Activated CD4-positive, alpha-beta memory T cell treated with anti-CD3 and anti-CD28 coated beads for 36 hours (primary cell): ENCODE data around the gene OR1L8. TPM values are rescaled to one million over a fixed set of nuclear protein-coding genes. Genes with fewer than 3 reads are reported as not detected.

Experiments used
- total RNA-seq, 2 experiments: library from RNA; stranded (reverse); gene quantifications; one replicate each; pipeline ENCODE4 v1.2.3, GENCODE V29; 2021

The OR1L8 gene
- total RNA-seq, 2 experiments from 2014 or later, result not detected

Other genes starting within 250 kb of the OR1L8 start
- gene PTGS1, start 212.4 kb downstream of the OR1L8 start, total RNA-seq, result under 1 TPM in 1 of 2 experiments, not detected in 1; 0.07 TPM
- not detected for gene OR1J1, start 105.5 kb downstream of the OR1L8 start, total RNA-seq
- not detected for gene OR1J2, start 72.6 kb downstream of the OR1L8 start, total RNA-seq
- gene OR1J4, start 64.2 kb downstream of the OR1L8 start, total RNA-seq, result not detected
- gene OR1N1, start 56.1 kb downstream of the OR1L8 start, total RNA-seq, result not detected
- not detected for gene OR1N2, start 30.3 kb downstream of the OR1L8 start, total RNA-seq
- not detected for gene OR1Q1, start 31.4 kb upstream of the OR1L8 start, total RNA-seq
- not detected for gene OR1B1, start 74.2 kb upstream of the OR1L8 start, total RNA-seq
- gene OR1L1, start 78.3 kb upstream of the OR1L8 start, total RNA-seq, result not detected
- gene OR1L3, start 91.7 kb upstream of the OR1L8 start, total RNA-seq, result not detected
- gene OR1L4, start 140.6 kb upstream of the OR1L8 start, total RNA-seq, result not detected
- gene OR1L6, start 158.9 kb upstream of the OR1L8 start, total RNA-seq, result not detected
- gene OR5C1, start 205.5 kb upstream of the OR1L8 start, total RNA-seq, result not detected
- gene OR1K1, start 216.7 kb upstream of the OR1L8 start, total RNA-seq, result not detected
- gene PDCL, start 245.2 kb upstream of the OR1L8 start, total RNA-seq, result 10 to 100 TPM; 18.7 to 21.5 TPM